LNCaP clone FGC (cell line): ENCODE results near the gene CCDC169.
"Not testable (repeated sequence)": the region's sequence is repeated elsewhere in the genome, so short reads cannot be mapped to it uniquely, and the experiment has no call there.

Source experiments
- DNase-seq: peaks from one replicate; pipeline ENCODE4 v3.0.0-alpha.2; 2011; ENCODE audit warnings: low read depth
- H3K4me3 ChIP-seq: 2 replicates; pipeline ENCODE4 v1.5.1; 2011; ENCODE audit warnings: mild to moderate bottlenecking, low read depth, low read length, control low read depth
- TF ChIP-seq, protein P1 (sequence below): IDR thresholded peaks from 2 replicates; pipeline ENCODE4 v1.5.1; 2012; ENCODE audit warnings: mild to moderate bottlenecking; ENCODE audit not compliant: control insufficient read depth, insufficient read depth; ENCODE audit errors: extremely low read depth

Gene CCDC169

DNA sequence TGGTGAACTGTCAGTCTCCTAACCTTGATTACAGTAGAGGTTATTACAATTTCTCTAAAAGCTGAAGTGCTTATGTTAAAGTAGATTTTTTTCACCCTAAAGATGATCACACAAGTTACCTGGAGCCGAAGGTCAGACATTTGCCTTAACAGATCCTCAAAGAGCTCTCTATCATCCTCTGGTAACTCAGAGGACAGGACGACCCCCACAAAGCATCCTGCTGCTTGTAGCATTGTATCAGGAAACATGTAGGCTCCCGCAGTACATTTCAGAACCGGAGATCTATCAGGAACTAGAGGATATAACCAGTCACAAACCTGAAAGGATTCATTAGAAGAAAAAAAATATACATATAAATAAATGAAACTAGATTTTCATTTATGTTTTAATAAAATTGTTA, 33.7 kb upstream of the CCDC169 start:
- no peak overlapping the region for H3K4me3 ChIP-seq
- TF ChIP-seq, protein P1, sequence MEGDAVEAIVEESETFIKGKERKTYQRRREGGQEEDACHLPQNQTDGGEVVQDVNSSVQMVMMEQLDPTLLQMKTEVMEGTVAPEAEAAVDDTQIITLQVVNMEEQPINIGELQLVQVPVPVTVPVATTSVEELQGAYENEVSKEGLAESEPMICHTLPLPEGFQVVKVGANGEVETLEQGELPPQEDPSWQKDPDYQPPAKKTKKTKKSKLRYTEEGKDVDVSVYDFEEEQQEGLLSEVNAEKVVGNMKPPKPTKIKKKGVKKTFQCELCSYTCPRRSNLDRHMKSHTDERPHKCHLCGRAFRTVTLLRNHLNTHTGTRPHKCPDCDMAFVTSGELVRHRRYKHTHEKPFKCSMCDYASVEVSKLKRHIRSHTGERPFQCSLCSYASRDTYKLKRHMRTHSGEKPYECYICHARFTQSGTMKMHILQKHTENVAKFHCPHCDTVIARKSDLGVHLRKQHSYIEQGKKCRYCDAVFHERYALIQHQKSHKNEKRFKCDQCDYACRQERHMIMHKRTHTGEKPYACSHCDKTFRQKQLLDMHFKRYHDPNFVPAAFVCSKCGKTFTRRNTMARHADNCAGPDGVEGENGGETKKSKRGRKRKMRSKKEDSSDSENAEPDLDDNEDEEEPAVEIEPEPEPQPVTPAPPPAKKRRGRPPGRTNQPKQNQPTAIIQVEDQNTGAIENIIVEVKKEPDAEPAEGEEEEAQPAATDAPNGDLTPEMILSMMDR: no peak
- DNase-seq: no peak

DNA sequence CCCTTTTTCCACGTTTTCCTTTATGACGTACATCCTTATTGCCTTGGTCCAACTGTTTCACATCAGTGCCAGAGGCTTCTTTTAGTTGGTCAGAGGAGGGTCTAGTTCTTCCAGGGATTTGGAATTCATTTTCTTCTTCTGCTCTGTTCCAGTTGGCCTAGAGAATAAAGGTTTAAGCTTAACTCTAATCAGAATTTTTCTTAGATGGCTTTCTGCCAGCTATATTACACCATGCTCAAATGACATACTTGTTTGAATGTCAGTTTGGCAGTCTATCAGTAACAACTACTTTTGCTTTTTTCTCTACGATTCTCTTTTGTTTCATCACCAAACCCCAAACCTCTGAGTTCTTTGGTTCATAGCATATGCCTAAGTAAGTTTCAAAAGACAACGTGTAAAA, 31.7 kb upstream of the CCDC169 start:
- H3K4me3 ChIP-seq: no peak overlapping the region
- TF ChIP-seq, protein P1: no peak
- no peak for DNase-seq

DNA sequence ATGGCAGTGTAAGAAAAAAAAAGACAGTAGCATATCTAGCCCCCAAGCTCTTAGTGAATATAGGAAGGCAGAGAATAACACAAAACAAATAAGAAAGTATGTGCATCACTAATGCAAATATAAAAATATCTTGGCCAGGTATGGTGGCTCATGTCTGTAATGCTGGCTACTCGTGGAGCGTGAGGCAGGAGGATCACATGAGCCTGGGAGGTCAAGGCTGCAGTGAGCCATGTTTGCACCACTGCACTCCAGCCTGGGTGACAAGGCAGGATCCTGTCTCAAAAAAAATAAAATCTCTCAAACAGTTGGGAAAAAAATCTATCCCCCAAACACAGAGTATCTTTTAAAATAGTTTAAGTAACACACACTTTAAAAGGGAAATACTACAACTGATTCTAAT, 31.2 kb upstream of the CCDC169 start:
- no peak for DNase-seq
- TF ChIP-seq, protein P1: no peak
- no peak overlapping the region for H3K4me3 ChIP-seq

DNA sequence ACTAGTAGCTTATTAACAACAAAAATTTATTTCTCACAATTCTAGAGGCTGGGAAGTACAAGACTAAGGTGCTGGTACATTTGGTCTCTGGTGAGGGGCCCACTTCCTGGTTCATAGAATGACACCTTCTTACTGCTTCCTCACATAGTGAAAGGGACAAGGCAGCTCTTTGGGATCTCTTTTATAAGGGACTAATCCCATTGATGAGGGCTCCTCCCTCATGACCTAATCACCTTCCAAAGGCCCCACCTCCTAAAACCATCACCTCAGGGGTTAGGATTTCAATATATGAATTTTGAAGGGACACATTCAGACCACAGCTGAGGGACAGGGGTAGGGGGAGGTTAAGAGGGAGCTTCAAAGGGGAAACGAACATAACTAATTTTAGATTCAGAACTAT, 28.3 kb upstream of the CCDC169 start:
- TF ChIP-seq, protein P1: no peak
- H3K4me3 ChIP-seq: no peak overlapping the region
- no peak for DNase-seq

DNA sequence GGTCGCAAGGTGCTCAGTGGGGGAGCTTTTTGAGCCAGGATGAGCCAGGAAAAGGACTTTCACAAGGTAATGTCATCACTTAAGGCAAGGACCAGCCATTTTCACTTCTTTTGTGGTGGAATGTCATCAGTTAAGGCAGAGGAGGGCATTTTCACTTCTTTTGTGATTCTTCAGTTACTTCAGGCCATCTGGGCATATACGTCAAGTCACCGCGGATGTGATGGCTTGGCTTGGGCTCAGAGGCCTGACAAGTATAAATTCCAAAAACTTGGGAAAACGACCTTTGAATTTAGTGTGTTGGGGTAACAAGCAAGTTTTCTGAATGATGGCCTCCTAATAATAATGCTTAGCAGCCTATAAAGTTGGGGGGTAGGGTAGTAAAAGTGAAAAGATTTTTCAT, 27.3 kb upstream of the CCDC169 start:
- not testable (repeated sequence) for DNase-seq

DNA sequence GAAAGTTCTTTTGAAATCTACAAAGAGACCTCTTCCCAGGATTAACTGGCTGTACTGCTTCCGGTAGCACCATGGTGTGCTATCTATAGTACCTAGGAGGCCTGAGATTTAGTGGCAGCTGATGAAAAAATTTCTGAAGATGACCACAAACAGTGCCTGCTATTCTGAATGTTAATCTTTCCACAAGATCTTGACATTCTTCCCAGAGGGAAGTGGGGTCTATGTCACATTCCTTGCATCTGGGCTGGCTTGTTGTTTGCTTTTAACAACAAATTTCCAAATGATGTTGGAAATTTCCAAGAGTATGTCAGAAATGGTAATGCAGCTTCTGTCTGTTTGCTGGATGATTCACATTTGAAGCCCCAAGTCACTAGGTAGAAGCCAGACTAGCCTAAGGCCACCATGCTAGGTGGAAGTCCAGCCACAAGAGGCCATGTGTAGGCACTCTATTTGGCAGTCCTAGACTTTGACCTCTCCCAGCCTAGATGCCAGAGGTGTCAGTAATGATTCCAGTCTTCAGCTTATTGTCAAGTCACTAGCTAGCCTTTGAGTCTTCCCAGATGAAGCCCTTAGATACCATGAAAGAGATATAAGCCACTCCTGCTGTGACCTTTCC, 26.4 kb upstream of the CCDC169 start:
- H3K4me3 ChIP-seq: no peak overlapping the region
- DNase-seq: no peak
- TF ChIP-seq, protein P1: no peak

More for the DNA sequence above, 27.3 kb upstream of the CCDC169 start:
- not testable (repeated sequence) for H3K4me3 ChIP-seq

DNA sequence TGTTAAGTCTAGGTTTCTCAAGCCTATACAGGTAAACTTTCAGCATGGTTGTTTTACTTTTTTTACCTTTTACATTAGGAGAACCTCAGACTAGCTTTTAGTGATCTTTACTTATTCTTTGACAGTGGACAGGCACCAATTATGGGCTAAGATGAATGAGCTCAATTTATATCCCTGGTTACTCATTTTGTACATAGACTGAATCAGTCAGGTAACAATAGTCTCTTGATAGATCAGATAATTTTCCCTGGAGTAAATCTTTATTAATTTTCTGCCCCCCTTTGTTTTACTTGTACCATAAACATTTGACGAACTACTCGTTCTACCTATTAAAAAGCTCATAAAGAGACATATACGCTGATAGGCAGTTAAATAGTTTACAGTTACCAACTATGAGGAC, 25.8 kb upstream of the CCDC169 start:
- no peak for DNase-seq
- TF ChIP-seq, protein P1: no peak
- H3K4me3 ChIP-seq: no peak overlapping the region

DNA sequence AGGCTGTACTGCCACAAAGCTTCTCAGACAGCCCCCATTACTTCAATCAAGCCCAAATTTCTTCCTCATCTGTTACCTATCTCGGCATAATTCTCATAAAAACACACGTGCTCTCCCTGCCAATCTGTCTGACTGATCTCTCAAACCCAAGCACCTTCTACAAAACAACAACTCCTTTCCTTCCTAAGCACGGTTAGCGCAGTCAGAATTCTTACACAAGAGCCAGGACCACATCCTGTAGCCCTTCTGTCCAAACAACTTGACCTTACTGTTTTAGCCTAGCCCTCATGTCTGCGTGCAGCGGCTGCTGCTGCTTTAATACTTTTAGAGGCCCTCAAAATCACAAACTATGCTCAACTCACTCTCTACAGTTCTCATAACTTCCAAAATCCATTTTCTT, 22.2 kb upstream of the CCDC169 start:
- not testable (repeated sequence) for H3K4me3 ChIP-seq, DNase-seq
